Keratinocyte (primary cell): Measurements from ENCODE around the gene OPN5.

ENCODE experiments used
- EZH2 ChIP-seq: IDR thresholded peaks from one replicate; pipeline ENCODE4 v1.6.1; 2012; ENCODE audit warnings: inconsistent platforms, mild to moderate bottlenecking, low read length, moderate library complexity
- TF ChIP-seq, protein P1 (sequence below), 3 experiments: IDR thresholded peaks in 1 of 3; conservative IDR thresholded peaks in 1 of 3; optimal IDR thresholded peaks in 1 of 3; 2 replicates in 2 of 3; 3 replicates in 1 of 3; pipeline versions ENCODE3 to v1.5.1; 2011; ENCODE audit warnings: low read length in 3 of 3, mild to moderate bottlenecking in 3 of 3, moderate library complexity in 2 of 3, control low read depth in 1 of 3, inconsistent platforms in 1 of 3; ENCODE audit not compliant: insufficient read depth in 2 of 3; ENCODE audit errors: extremely low read depth in 1 of 3

- TF ChIP-seq, protein P1, sequence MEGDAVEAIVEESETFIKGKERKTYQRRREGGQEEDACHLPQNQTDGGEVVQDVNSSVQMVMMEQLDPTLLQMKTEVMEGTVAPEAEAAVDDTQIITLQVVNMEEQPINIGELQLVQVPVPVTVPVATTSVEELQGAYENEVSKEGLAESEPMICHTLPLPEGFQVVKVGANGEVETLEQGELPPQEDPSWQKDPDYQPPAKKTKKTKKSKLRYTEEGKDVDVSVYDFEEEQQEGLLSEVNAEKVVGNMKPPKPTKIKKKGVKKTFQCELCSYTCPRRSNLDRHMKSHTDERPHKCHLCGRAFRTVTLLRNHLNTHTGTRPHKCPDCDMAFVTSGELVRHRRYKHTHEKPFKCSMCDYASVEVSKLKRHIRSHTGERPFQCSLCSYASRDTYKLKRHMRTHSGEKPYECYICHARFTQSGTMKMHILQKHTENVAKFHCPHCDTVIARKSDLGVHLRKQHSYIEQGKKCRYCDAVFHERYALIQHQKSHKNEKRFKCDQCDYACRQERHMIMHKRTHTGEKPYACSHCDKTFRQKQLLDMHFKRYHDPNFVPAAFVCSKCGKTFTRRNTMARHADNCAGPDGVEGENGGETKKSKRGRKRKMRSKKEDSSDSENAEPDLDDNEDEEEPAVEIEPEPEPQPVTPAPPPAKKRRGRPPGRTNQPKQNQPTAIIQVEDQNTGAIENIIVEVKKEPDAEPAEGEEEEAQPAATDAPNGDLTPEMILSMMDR (optimal IDR thresholded peaks at IDR 0.05 in 1 of 3, IDR thresholded peaks at IDR 0.05 in 1 of 3, conservative IDR thresholded peaks at IDR 0.05 in 1 of 3; ENCODE audit: extremely low read depth in 1 of 3, insufficient read depth in 2 of 3, low read length in 3 of 3), result no peak
- no peak for TF ChIP-seq EZH2
Measured at GRCh38 chr6:47834196-47834595, 52.4 kb downstream of the OPN5 start.
